Naive thymus-derived CD4-positive, alpha-beta T cell (primary cell): ENCODE results near the gene AFAP1. TPM values are rescaled to one million over a fixed set of nuclear protein-coding genes. Genes with fewer than 3 reads are reported as not detected.

ENCODE experiments used
- ATAC-seq: fragments of 150-1000 bp; cut with Tn5 transposase; 2 replicates; pipeline ENCODE4 v1.10.0; 2021; ENCODE audit warnings: mild to moderate bottlenecking, moderate library complexity
- CTCF ChIA-PET: fragments of 350-600 bp; sonication (Branson Sonifier 250); formaldehyde crosslinking; loops from one replicate; lab custom pipeline; 2021; ENCODE audit warnings: antibody characterized with exemption; lab: Charles Lee
- POLR2A ChIA-PET: fragments of 350-600 bp; sonication (Branson Sonifier 250); formaldehyde crosslinking; loops from one replicate; lab custom pipeline; 2021; ENCODE audit warnings: antibody characterized with exemption, inconsistent platforms; lab: Charles Lee
- DNase-seq, 9 donors: peaks; one replicate each; pipeline versions ENCODE4 v3.0.0 to v3.0.0-alpha.2; 2020 to 2022; ENCODE audit warnings: mixed read lengths in 1 of 9
- H3K27ac ChIP-seq: one replicate; pipeline ENCODE4 v1.7.0; 2013; ENCODE audit warnings: mild to moderate bottlenecking, low read depth, low read length, moderate library complexity
- H3K27me3 ChIP-seq, 2 donors: one replicate each; pipeline ENCODE4 v1.7.0; 2013; ENCODE audit warnings: low read length in 2 of 2, mild to moderate bottlenecking in 2 of 2, moderate library complexity in 2 of 2; ENCODE audit not compliant: control insufficient read depth in 2 of 2, insufficient read depth in 2 of 2
- H3K36me3 ChIP-seq, 3 experiments: 1 replicate in 2 of 3; 2 replicates in 1 of 3; pipeline ENCODE4 v1.7.0; 2013; ENCODE audit warnings: low read length in 3 of 3, mild to moderate bottlenecking in 3 of 3, moderate library complexity in 1 of 3; ENCODE audit not compliant: insufficient read depth in 3 of 3, control insufficient read depth in 2 of 3
- H3K4me1 ChIP-seq, 2 donors: one replicate each; pipeline ENCODE4 v1.7.0; 2013; ENCODE audit warnings: low read length in 2 of 2, mild to moderate bottlenecking in 2 of 2, moderate library complexity in 1 of 2; ENCODE audit not compliant: control insufficient read depth in 2 of 2, insufficient read depth in 2 of 2
- H3K4me3 ChIP-seq: 2 replicates; pipeline ENCODE4 v1.7.0; 2013; ENCODE audit warnings: mild to moderate bottlenecking, low read length
- H3K9me3 ChIP-seq, 3 experiments: 1 replicate in 2 of 3; 2 replicates in 1 of 3; pipeline ENCODE4 v1.7.0; 2013; ENCODE audit warnings: low read length in 3 of 3; ENCODE audit not compliant: control insufficient read depth in 2 of 3
- H3K27ac Mint-ChIP-seq, 9 donors: one replicate each; pipeline ENCODE4 v1.8.0; 2020 to 2022; ENCODE audit warnings: mixed read lengths in 9 of 9, mild to moderate bottlenecking in 8 of 9, moderate library complexity in 5 of 9, inconsistent platforms in 2 of 9
- H3K27me3 Mint-ChIP-seq, 5 donors: one replicate each; pipeline ENCODE4 v1.8.0; 2021 to 2022; ENCODE audit warnings: mixed read lengths in 5 of 5, mild to moderate bottlenecking in 1 of 5
- H3K36me3 Mint-ChIP-seq, 5 donors: one replicate each; pipeline ENCODE4 v1.8.0; 2020 to 2022; ENCODE audit warnings: mixed read lengths in 5 of 5, mild to moderate bottlenecking in 3 of 5, inconsistent platforms in 1 of 5
- H3K4me1 Mint-ChIP-seq, 7 donors: one replicate each; pipeline ENCODE4 v1.8.0; 2020 to 2022; ENCODE audit warnings: mixed read lengths in 7 of 7, mild to moderate bottlenecking in 3 of 7, inconsistent platforms in 1 of 7
- H3K4me3 Mint-ChIP-seq, 10 donors: one replicate each; pipeline ENCODE4 v1.8.0; 2020 to 2022; ENCODE audit warnings: mild to moderate bottlenecking in 10 of 10, mixed read lengths in 10 of 10, moderate library complexity in 6 of 10, inconsistent platforms in 2 of 10
- H3K9me3 Mint-ChIP-seq, 11 donors: one replicate each; pipeline ENCODE4 v1.8.0; 2020 to 2022; ENCODE audit warnings: mixed read lengths in 11 of 11, mild to moderate bottlenecking in 4 of 11, inconsistent platforms in 1 of 11, moderate library complexity in 1 of 11
- intact Hi-C, 2 donors: fragments of 100-400 bp; cut with micrococcal nuclease; formaldehyde crosslinking; loops; one replicate each; pipeline ENCODE4 v1.15.1; 2023
- polyA plus RNA-seq, 2 donors: library from polyadenylated mRNA; unstranded; fragments of 300-500 nt; fragmentation: Illumina TruSeq; gene quantifications; one replicate each; pipeline ENCODE4 v1.2.3, GENCODE V29; 2021
- total RNA-seq, 6 experiments: library from RNA in 5 of 6; stranded (reverse) in 5 of 6; gene quantifications; 1 replicate in 5 of 6; 2 replicates in 1 of 6; pipeline ENCODE4 v1.2.3 and lab custom pipeline; 2021 to 2026

AFAP1 gene
- total and polyA plus RNA-seq, 7 experiments from 2014 or later, result 2.2 to 27.2 (median 9.6) TPM

- H3K9me3 Mint-ChIP-seq, result no peaks in the 10 kb centered on the region
- no peak overlapping the region for H3K4me3 ChIP-seq
- peak; percentile 36 for ATAC-seq
- peak overlapping the region in 1 of 9 donors; percentile 23 for H3K27ac Mint-ChIP-seq
- H3K27me3 ChIP-seq, result no peaks in the 10 kb centered on the region
- CTCF ChIA-PET, result interaction anchor here (0.6 kb wide), 1 partner anchor 223 kb away, joined by 3 read pairs; no protein-coding TSS in a partner anchor
- H3K36me3 ChIP-seq, result no peaks in the 10 kb centered on the region
- no peak for DNase-seq
- no peak overlapping the region for H3K27ac ChIP-seq
- H3K4me3 Mint-ChIP-seq, result no peak overlapping the region
- no peaks in the 10 kb centered on the region for H3K4me1 ChIP-seq
- peaks cover 0 to 5% (median 0%) of the 10 kb centered on the region in 5 donors for H3K36me3 Mint-ChIP-seq
- no peaks in the 10 kb centered on the region for H3K27me3 Mint-ChIP-seq
- POLR2A ChIA-PET, result interaction anchor here (2.0 kb wide), 1 partner anchor 14 kb away, joined by 6 read pairs; no protein-coding TSS in a partner anchor
- H3K9me3 ChIP-seq, result no peaks in the 10 kb centered on the region
- peaks cover 6 to 28% (median 18%) of the 10 kb centered on the region in 7 donors for H3K4me1 Mint-ChIP-seq
- intact Hi-C loops, result no loop called here
Observed at GRCh38 chr4:7744142-7744804, 195.4 kb downstream of the AFAP1 start.

- CTCF ChIA-PET, result no interaction called here
- DNase-seq, result no peak
- Mint-ChIP-seq H3K27ac (peak overlapping the region in 1 of 9 donors; percentile 15), H3K4me1 (peaks cover 5 to 15% (median 6%) of the 10 kb centered on the region in 7 donors), H3K4me3 (no peak overlapping the region), H3K9me3 (no peaks in the 10 kb centered on the region), H3K27me3 (no peaks in the 10 kb centered on the region), H3K36me3 (peaks cover 0 to 5% (median 0%) of the 10 kb centered on the region in 5 donors)
- no peaks in the 10 kb centered on the region for H3K36me3 ChIP-seq
- H3K4me1 ChIP-seq, result no peaks in the 10 kb centered on the region
- no peaks in the 10 kb centered on the region for H3K9me3 ChIP-seq
- ATAC-seq, result no peak
- intact Hi-C loops, result no loop called here
- no peak overlapping the region for H3K4me3 ChIP-seq
- POLR2A ChIA-PET, result interaction anchor here (0.8 kb wide), 1 partner anchor 10 kb away, joined by 4 read pairs; no protein-coding TSS in a partner anchor
- no peak overlapping the region for H3K27ac ChIP-seq
- no peaks in the 10 kb centered on the region for H3K27me3 ChIP-seq
Observed at GRCh38 chr4:7742807-7743280, 196.8 kb downstream of the AFAP1 start.

DNA sequence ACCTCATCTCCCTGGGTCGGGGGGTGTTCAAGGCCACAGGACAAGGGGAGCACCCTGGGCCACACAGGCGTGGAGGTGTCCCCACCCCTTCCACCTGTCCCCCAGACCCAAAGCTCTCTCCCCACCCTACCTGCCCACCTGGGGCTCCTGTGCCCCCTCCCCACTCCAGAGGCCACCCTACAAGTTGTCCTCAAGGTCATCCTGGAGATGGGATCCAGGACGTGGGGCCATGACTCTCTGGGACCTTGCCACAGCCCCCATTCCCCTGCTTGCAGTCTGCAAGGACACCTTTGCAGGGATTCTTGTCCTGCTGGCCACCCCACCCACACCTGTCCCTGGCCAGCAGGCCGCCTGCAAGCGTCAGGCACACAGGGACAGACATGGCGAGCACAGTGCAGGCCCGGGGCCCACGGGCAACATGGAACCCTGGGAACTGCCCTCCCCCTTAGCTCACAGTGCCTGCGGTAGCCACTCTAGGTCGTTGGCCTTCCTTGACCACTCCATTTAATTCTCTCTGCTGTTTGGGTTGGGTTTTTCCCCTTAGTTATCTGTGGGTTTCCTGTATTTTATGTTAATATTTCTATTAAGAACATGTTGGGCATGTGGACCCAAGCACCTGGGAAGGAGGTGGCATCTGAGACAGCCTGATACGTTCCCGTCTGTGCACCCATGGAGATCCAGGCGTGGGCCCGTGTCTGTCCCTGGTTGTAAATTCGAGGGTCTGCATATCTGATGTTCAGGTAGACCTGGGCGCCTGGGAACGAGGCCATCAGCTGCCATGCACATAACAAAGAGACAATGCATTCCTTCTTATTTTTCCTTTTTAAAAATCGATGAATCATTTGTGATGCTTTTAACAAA lies 197.5 kb downstream of the AFAP1 start:
- ATAC-seq (no peak), DNase-seq (no peak)
- Histone ChIP-seq H3K27ac (no peak overlapping the region), H3K36me3 (no peaks in the 10 kb centered on the region), H3K27me3 (no peaks in the 10 kb centered on the region), H3K9me3 (no peaks in the 10 kb centered on the region), H3K4me1 (no peaks in the 10 kb centered on the region), H3K4me3 (no peak overlapping the region)
- POLR2A ChIA-PET, result no interaction called here
- Mint-ChIP-seq H3K27ac (no peak overlapping the region), H3K4me3 (no peak overlapping the region), H3K4me1 (peaks cover 3 to 15% (median 6%) of the 10 kb centered on the region in 7 donors), H3K36me3 (peaks cover 0 to 5% (median 0%) of the 10 kb centered on the region in 5 donors), H3K9me3 (no peaks in the 10 kb centered on the region), H3K27me3 (no peaks in the 10 kb centered on the region)
- CTCF ChIA-PET, result no interaction called here
- intact Hi-C loops, result no loop called here

DNA sequence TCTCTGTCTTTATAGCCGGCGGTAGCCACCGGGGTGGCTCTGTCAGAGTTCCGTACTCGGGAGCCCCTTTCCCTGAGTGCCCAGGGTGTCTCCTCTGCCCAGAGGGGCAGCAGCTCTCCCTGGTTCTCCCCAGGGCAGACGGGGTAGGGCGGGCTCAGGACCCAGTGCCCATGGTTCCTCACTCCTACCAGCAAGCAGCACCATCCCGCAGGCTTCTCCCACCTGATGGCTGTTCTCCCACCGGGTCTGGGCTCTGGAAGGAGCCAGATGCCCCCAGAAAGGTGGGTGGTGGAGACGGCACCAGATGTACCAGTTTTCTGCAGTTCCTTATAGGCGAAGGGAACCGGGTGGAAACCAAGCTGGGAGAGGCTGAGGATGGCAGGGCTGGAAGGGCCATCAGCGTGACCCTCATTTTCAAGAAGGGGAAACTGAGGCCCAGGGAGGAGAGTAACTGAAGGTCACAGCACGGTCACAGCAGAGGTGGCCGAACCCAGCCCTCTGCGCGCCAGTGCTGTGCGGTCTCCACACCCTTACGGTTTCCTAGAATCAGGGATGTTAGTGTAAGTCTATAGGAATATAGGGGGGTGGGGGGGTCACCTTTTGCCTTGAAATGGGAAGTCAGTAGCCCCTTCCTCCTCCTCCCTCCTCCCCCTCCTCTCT lies 198.7 kb downstream of the AFAP1 start:
- CTCF ChIA-PET, result no interaction called here
- Histone ChIP-seq H3K27me3 (no peaks in the 10 kb centered on the region), H3K4me1 (no peaks in the 10 kb centered on the region), H3K36me3 (no peaks in the 10 kb centered on the region), H3K9me3 (no peaks in the 10 kb centered on the region), H3K4me3 (no peak overlapping the region), H3K27ac (no peak overlapping the region)
- Mint-ChIP-seq H3K4me1 (peaks cover 3 to 15% (median 6%) of the 10 kb centered on the region in 7 donors), H3K27ac (no peak overlapping the region), H3K9me3 (no peaks in the 10 kb centered on the region), H3K36me3 (peaks cover 0 to 5% (median 0%) of the 10 kb centered on the region in 5 donors), H3K27me3 (no peaks in the 10 kb centered on the region), H3K4me3 (no peak overlapping the region)
- intact Hi-C loops, result no loop called here
- DNase-seq (no peak), ATAC-seq (no peak)
- POLR2A ChIA-PET, result no interaction called here

- peaks cover 0 to 5% (median 0%) of the 10 kb centered on the region in 5 donors for H3K36me3 Mint-ChIP-seq
- ChIA-PET CTCF (no interaction called here), POLR2A (no interaction called here)
- Histone ChIP-seq H3K9me3 (no peaks in the 10 kb centered on the region), H3K4me3 (no peak overlapping the region), H3K4me1 (no peaks in the 10 kb centered on the region), H3K27me3 (no peaks in the 10 kb centered on the region), H3K27ac (no peak overlapping the region), H3K36me3 (no peaks in the 10 kb centered on the region)
- DNase-seq (no peak), ATAC-seq (no peak)
- H3K4me1 Mint-ChIP-seq, result peaks cover 3 to 15% (median 6%) of the 10 kb centered on the region in 7 donors
- no peak overlapping the region for H3K27ac Mint-ChIP-seq
- intact Hi-C loops, result no loop called here
- no peaks in the 10 kb centered on the region for H3K9me3 Mint-ChIP-seq
- no peak overlapping the region for H3K4me3 Mint-ChIP-seq
- no peaks in the 10 kb centered on the region for H3K27me3 Mint-ChIP-seq
Observed at GRCh38 chr4:7739918-7740865, 199.5 kb downstream of the AFAP1 start.
